ENCODE measurements around the gene RAB43.
"Not testable (repeated sequence)": the region's sequence is repeated elsewhere in the genome, so short reads cannot be mapped to it uniquely, and the experiment has no call there.

The RAB43 gene

GRCh38 chr3:129121016-129121791 is 400 bp downstream of the RAB43 start:
- DNase-seq, result peak; percentile 56

GRCh38 chr3:129120254-129121004 is 1.2 kb downstream of the RAB43 start:
- DNase-seq, result peak; percentile 88

GRCh38 chr3:129119365-129120100 is 2.1 kb downstream of the RAB43 start:
- DNase-seq, result no peak

- no peak for DNase-seq
Observed at GRCh38 chr3:129118745-129119144, 2.9 kb downstream of the RAB43 start.

GRCh38 chr3:129117134-129117533 is 4.5 kb downstream of the RAB43 start:
- no peak for DNase-seq

GRCh38 chr3:129116482-129116946 is 5.1 kb downstream of the RAB43 start:
- DNase-seq, result no peak

- DNase-seq, result no peak
Observed at GRCh38 chr3:129114455-129114854, 7.1 kb downstream of the RAB43 start.

GRCh38 chr3:129112308-129113052 is 9.1 kb downstream of the RAB43 start:
- peak; percentile 13 for DNase-seq

GRCh38 chr3:129111076-129111780 is 10.4 kb downstream of the RAB43 start:
- DNase-seq, result not testable (repeated sequence)

GRCh38 chr3:129107793-129108192 is 13.8 kb downstream of the RAB43 start:
- DNase-seq, result no peak

- no peak for DNase-seq
Observed at GRCh38 chr3:129106866-129107565, 14.6 kb downstream of the RAB43 start.

GRCh38 chr3:129106320-129106719 is 15.3 kb downstream of the RAB43 start:
- DNase-seq, result no peak

GRCh38 chr3:129105862-129106261 is 15.7 kb downstream of the RAB43 start:
- DNase-seq, result no peak

GRCh38 chr3:129104498-129105079 is 17.0 kb downstream of the RAB43 start:
- no peak for DNase-seq

- no peak for DNase-seq
Observed at GRCh38 chr3:129104051-129104450, 17.6 kb downstream of the RAB43 start.

- DNase-seq, result no peak
Observed at GRCh38 chr3:129103296-129103695, 18.3 kb downstream of the RAB43 start.

- no peak for DNase-seq
Observed at GRCh38 chr3:129101370-129102138, 20.1 kb downstream of the RAB43 start.

- no peak for DNase-seq
Observed at GRCh38 chr3:129100274-129100673, 21.3 kb downstream of the RAB43 start.

- DNase-seq, result no peak
Observed at GRCh38 chr3:129095285-129095684, 26.3 kb downstream of the RAB43 start.

- DNase-seq, result not testable (repeated sequence)
Observed at GRCh38 chr3:129088312-129088711, 33.3 kb downstream of the RAB43 start.

Data from stimulated activated CD4-positive, alpha-beta T cell treated with anti-CD3 and anti-CD28 coated beads, Interleukin-4, amount 100 ng/mL, for 1 hour (primary cell).